GM12892 (cell line): ENCODE results near the gene TBCD.

Experiments
- DNase-seq: peaks from one replicate; pipeline ENCODE4 v3.0.0; 2011; ENCODE audit not compliant: insufficient read length
- FAIRE-seq: peaks from 2 replicates; lab custom pipeline; 2011; peaks lifted over from hg19 to GRCh38; lab: Jason Lieb, UNC
- POLR2A ChIP-seq: IDR thresholded peaks from 2 replicates; pipeline ENCODE4 v1.6.1; 2011; ENCODE audit warnings: low read depth, low read length, control low read depth
- POLR2AphosphoS5 ChIP-seq: IDR thresholded peaks from 2 replicates; pipeline ENCODE4 v1.6.1; 2011; ENCODE audit warnings: low read depth, low read length, control low read depth
- TAF1 ChIP-seq: IDR thresholded peaks from 2 replicates; pipeline ENCODE4 v1.6.1; 2011; ENCODE audit warnings: low read depth, mild to moderate bottlenecking, control low read depth, low read length, borderline replicate concordance

Gene TBCD

GRCh38 chr17:82909322-82909904 is 157.5 kb downstream of the TBCD start:
- DNase-seq (no peak), FAIRE-seq (no peak)
- TF ChIP-seq POLR2AphosphoS5 (no peak), TAF1 (no peak), POLR2A (no peak)

GRCh38 chr17:82910041-82910481 is 158.2 kb downstream of the TBCD start:
- FAIRE-seq (no peak), DNase-seq (no peak)
- TF ChIP-seq TAF1 (no peak), POLR2AphosphoS5 (no peak), POLR2A (no peak)

GRCh38 chr17:82910770-82911169 is 158.9 kb downstream of the TBCD start:
- TF ChIP-seq POLR2AphosphoS5 (no peak), POLR2A (no peak), TAF1 (no peak)
- FAIRE-seq (no peak), DNase-seq (no peak)

DNA sequence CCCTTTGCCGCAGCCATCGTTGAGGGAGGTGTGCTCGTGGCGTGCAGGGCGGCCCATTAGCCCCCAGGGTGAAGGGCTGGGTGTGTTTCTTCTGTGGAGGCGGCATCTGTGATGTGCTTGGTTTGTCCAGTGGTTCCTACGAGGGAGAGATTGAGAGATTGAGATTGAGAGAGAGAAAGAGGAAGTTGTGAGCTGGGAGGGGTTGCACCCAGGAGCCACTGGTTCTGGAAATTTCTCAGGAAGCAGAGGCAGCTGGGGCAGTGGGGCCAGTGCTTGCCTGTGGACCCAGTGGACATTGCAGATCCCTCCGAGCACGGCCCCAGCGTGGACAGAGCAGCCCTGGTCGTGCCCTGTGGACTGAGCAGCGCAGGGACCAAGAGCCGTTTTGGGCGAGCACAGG is 160.0 kb downstream of the TBCD start:
- DNase-seq: no peak
- FAIRE-seq: peak; percentile 65
- no peak for TF ChIP-seq TAF1
- TF ChIP-seq POLR2A: no peak
- TF ChIP-seq POLR2AphosphoS5: no peak

- FAIRE-seq: no peak
- TF ChIP-seq TAF1 (no peak), POLR2AphosphoS5 (no peak), POLR2A (no peak)
- DNase-seq: no peak
Observed at GRCh38 chr17:82912484-82913089, 160.7 kb downstream of the TBCD start.

- DNase-seq (no peak), FAIRE-seq (no peak)
- TF ChIP-seq TAF1: no peak
- no peak for TF ChIP-seq POLR2A
- no peak for TF ChIP-seq POLR2AphosphoS5
Observed at GRCh38 chr17:82913304-82914043, 161.6 kb downstream of the TBCD start.

DNA sequence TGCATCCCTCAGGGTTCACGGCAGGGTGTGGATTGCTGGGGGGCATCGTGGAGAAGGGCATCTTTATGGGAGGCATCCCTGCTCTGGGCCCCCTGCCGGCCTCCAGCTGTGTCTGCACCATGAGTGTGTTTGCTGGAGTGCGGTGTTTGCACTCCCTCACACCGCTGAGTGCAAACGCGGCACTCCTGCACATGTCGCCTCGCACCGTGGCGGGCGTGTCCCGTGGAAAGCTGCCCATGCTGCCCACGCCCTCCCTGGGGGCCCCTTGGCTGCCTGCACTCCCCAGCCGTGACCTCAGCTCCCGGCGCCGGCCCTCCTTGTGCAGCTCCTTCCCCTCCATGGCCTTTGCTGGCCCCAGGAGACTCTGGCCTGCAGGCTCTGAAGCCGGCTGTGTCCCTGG is 162.5 kb downstream of the TBCD start:
- FAIRE-seq: no peak
- TF ChIP-seq TAF1 (no peak), POLR2AphosphoS5 (no peak), POLR2A (no peak)
- peak; percentile 60 for DNase-seq

- no peak for TF ChIP-seq POLR2AphosphoS5
- no peak for TF ChIP-seq POLR2A
- no peak for TF ChIP-seq TAF1
Observed at GRCh38 chr17:82915010-82915756, 163.3 kb downstream of the TBCD start.

GRCh38 chr17:82915757-82916027 is 163.8 kb downstream of the TBCD start:
- TF ChIP-seq TAF1: no peak
- TF ChIP-seq POLR2AphosphoS5: no peak
- TF ChIP-seq POLR2A: no peak
- no peak for DNase-seq
- no peak for FAIRE-seq

More at GRCh38 chr17:82915010-82915756, 163.3 kb downstream of the TBCD start:
- DNase-seq (no peak), FAIRE-seq (peak; percentile 27)

DNA sequence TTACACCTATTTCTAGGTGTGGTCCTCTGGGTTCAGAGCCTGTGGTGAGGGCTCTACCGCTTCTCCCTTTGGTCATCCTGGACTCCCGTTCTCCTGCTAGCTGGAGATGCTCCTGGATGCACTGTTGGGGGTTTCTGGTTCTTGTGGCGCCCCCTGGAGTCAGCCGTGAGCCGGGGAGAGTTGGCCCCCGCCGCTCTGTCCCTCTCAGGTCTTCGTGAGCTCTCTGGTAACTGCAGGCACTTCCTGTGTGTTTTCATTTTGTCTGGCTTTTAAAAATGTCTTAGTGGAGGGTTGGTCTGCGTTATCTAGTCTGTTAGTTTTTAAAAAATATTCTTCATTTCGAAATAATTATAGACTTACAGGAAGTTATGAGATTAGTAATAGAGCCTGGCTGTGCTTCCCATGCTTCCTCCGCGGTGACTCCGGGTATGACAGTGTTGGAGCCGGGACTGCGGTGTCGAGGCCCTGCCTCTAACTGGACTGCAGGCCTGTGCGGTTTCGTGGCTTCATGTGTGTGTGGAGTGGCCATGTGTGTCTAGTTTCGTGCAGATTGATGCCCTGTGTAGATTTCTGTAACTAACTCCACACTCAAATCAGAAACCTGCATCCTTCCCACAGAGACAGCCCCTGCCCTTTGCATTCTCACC is 166.0 kb downstream of the TBCD start:
- no peak for FAIRE-seq
- TF ChIP-seq POLR2AphosphoS5 (no peak), POLR2A (no peak), TAF1 (no peak)

DNA sequence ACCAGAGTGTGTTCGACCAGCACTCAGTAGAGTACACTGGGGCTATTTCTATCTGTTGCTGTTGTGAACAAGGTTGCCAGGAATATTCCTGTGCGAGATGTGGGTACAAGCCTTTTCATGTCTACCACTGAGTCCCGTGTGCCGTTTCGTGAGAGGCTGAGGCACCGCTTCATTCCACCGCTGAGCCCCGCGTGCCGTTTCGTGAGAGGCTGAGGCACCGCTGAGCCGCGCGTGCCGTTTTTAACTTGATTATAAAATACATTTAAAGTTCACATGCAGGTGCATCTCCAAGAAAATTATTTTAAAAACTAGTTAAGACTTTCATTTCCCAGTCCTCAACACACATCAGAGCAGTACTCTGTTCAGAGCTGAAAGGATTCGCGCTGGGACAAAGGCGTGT is 166.6 kb downstream of the TBCD start:
- DNase-seq (no peak), FAIRE-seq (no peak)
- no peak for TF ChIP-seq POLR2A
- no peak for TF ChIP-seq POLR2AphosphoS5
- TF ChIP-seq TAF1: no peak

More for the DNA sequence above, 166.0 kb downstream of the TBCD start:
- no peak for DNase-seq
